ENCODE data around the gene RBM47.

RBM47 gene

DNA sequence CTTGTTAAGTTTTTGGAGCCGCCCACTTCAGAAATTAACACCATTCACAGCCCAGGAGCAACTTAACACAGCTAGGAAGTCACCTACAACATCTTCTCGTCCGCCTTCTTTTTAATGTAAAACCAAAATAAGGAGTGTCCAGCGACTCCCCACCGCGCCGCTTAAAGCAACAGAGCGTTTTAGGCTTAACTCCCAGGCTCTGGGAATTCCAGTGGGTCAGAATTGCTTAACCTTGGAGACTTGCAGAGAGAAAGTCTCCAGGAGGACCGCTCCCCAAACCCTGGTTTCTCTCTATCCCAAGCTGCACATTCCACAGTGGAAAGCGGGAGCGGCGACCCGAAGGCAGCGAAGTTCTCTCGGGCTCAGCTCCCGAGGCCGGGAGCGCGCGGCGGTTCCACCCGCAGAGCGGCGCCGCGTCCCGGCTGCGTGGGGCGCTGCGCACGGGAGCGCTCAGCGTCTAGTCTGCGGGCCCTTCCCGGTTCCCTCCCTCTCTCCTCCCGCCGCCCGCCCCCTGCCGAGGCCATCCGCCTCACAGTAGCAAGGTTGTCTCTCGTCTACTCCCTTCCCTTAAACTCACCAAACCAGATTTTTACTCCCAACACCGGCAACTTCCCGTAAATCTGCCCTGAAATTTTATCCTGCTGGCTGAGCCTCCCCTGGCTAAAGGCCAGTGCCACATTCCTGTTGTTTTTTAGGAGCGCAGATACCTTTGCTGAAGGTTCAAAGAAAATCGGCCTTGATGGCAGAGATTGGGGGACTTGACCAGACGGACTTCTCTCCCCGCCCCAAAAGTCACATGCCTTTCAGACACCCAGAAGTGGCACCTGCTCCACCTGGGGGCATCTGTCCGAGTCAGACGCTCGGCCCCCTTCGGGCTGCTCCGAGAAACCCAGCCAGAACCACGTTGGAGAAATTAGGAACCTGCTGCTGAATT, at the start of gene RBM47 (continued):
- TF ChIP-seq ZNF221 (tag by site-specific recombination; IDR thresholded peaks at IDR 0.05; ENCODE audit: borderline replicate concordance) (no peak), KLF7 (tag by site-specific recombination; IDR thresholded peaks at IDR 0.05; ENCODE audit: borderline replicate concordance) (no peak), ZNF133 (tag by site-specific recombination; IDR thresholded peaks at IDR 0.05) (no peak), KLF9 (tag by site-specific recombination; IDR thresholded peaks at IDR 0.05; ENCODE audit: low read depth) (no peak), ZNF530 (tag by site-specific recombination; IDR thresholded peaks at IDR 0.05; ENCODE audit: low read depth) (no peak), KLF10 (tag by site-specific recombination; IDR thresholded peaks at IDR 0.05) (no peak), EGR2 (tag by site-specific recombination; IDR thresholded peaks at IDR 0.05; ENCODE audit: low read depth) (no peak), ZNF624 (tag by site-specific recombination; IDR thresholded peaks at IDR 0.05) (no peak), ZNF664 (tag by site-specific recombination; IDR thresholded peaks at IDR 0.05) (no peak), ZNF560 (tag by site-specific recombination; IDR thresholded peaks at IDR 0.05; ENCODE audit: borderline replicate concordance) (no peak), ZNF544 (tag by site-specific recombination; IDR thresholded peaks at IDR 0.05) (no peak), ZNF146 (tag by site-specific recombination; IDR thresholded peaks at IDR 0.05) (no peak), ZFP37 (tag by site-specific recombination; IDR thresholded peaks at IDR 0.05) (no peak), ZSCAN30 (tag by site-specific recombination; IDR thresholded peaks at IDR 0.05) (no peak; the same call in 1 of the 2 replicates), MEIS1 (CRISPR knock-in tag; IDR thresholded peaks at IDR 0.05; ENCODE audit: borderline replicate concordance) (no peak), ZNF433 (tag by site-specific recombination; IDR thresholded peaks at IDR 0.05; ENCODE audit: low read depth) (no peak), KLF1 (tag by site-specific recombination; IDR thresholded peaks at IDR 0.05) (no peak), HOXA7 (CRISPR knock-in tag; IDR thresholded peaks at IDR 0.05; ENCODE audit: borderline replicate concordance) (no peak), TRIM28 (IDR thresholded peaks at IDR 0.05; ENCODE audit: borderline replicate concordance, low read length) (no peak), ZNF311 (tag by site-specific recombination; IDR thresholded peaks at IDR 0.05; ENCODE audit: borderline replicate concordance) (no peak), ZNF266 (tag by site-specific recombination; IDR thresholded peaks at IDR 0.05; ENCODE audit: low read depth) (no peak), ZNF175 (tag by site-specific recombination; IDR thresholded peaks at IDR 0.05) (no peak), ZXDB (tag by site-specific recombination; IDR thresholded peaks at IDR 0.05) (no peak)
- TF ChIP-seq, protein P1, sequence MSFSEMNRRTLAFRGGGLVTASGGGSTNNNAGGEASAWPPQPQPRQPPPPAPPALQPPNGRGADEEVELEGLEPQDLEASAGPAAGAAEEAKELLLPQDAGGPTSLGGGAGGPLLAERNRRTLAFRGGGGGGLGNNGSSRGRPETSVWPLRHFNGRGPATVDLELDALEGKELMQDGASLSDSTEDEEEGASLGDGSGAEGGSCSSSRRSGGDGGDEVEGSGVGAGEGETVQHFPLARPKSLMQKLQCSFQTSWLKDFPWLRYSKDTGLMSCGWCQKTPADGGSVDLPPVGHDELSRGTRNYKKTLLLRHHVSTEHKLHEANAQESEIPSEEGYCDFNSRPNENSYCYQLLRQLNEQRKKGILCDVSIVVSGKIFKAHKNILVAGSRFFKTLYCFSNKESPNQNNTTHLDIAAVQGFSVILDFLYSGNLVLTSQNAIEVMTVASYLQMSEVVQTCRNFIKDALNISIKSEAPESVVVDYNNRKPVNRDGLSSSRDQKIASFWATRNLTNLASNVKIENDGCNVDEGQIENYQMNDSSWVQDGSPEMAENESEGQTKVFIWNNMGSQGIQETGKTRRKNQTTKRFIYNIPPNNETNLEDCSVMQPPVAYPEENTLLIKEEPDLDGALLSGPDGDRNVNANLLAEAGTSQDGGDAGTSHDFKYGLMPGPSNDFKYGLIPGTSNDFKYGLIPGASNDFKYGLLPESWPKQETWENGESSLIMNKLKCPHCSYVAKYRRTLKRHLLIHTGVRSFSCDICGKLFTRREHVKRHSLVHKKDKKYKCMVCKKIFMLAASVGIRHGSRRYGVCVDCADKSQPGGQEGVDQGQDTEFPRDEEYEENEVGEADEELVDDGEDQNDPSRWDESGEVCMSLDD (tag by site-specific recombination; IDR thresholded peaks at IDR 0.05) = no peak
- TF ChIP-seq, protein P2, sequence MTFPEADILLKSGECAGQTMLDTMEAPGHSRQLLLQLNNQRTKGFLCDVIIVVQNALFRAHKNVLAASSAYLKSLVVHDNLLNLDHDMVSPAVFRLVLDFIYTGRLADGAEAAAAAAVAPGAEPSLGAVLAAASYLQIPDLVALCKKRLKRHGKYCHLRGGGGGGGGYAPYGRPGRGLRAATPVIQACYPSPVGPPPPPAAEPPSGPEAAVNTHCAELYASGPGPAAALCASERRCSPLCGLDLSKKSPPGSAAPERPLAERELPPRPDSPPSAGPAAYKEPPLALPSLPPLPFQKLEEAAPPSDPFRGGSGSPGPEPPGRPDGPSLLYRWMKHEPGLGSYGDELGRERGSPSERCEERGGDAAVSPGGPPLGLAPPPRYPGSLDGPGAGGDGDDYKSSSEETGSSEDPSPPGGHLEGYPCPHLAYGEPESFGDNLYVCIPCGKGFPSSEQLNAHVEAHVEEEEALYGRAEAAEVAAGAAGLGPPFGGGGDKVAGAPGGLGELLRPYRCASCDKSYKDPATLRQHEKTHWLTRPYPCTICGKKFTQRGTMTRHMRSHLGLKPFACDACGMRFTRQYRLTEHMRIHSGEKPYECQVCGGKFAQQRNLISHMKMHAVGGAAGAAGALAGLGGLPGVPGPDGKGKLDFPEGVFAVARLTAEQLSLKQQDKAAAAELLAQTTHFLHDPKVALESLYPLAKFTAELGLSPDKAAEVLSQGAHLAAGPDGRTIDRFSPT (tag by site-specific recombination; IDR thresholded peaks at IDR 0.05) = 0 out of 2 replicates have a peak, but pooled peaks have one; percentile 28
- TF ChIP-seq, protein P3, sequence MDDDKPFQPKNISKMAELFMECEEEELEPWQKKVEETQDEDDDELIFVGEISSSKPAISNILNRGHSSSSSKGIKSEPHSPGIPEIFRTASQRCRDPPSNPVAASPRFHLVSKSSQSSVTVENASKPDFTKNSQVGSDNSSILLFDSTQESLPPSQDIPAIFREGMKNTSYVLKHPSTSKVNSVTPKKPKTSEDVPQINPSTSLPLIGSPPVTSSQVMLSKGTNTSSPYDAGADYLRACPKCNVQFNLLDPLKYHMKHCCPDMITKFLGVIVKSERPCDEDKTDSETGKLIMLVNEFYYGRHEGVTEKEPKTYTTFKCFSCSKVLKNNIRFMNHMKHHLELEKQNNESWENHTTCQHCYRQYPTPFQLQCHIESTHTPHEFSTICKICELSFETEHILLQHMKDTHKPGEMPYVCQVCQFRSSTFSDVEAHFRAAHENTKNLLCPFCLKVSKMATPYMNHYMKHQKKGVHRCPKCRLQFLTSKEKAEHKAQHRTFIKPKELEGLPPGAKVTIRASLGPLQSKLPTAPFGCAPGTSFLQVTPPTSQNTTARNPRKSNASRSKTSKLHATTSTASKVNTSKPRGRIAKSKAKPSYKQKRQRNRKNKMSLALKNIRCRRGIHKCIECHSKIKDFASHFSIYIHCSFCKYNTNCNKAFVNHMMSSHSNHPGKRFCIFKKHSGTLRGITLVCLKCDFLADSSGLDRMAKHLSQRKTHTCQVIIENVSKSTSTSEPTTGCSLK (tag by site-specific recombination; IDR thresholded peaks at IDR 0.05) = no peak
- TF ChIP-seq, protein P4, sequence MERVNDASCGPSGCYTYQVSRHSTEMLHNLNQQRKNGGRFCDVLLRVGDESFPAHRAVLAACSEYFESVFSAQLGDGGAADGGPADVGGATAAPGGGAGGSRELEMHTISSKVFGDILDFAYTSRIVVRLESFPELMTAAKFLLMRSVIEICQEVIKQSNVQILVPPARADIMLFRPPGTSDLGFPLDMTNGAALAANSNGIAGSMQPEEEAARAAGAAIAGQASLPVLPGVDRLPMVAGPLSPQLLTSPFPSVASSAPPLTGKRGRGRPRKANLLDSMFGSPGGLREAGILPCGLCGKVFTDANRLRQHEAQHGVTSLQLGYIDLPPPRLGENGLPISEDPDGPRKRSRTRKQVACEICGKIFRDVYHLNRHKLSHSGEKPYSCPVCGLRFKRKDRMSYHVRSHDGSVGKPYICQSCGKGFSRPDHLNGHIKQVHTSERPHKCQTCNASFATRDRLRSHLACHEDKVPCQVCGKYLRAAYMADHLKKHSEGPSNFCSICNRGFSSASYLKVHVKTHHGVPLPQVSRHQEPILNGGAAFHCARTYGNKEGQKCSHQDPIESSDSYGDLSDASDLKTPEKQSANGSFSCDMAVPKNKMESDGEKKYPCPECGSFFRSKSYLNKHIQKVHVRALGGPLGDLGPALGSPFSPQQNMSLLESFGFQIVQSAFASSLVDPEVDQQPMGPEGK (tag by site-specific recombination; IDR thresholded peaks at IDR 0.05) = no peak; the same call in 1 of the 2 replicates
- TF ChIP-seq, protein P5, sequence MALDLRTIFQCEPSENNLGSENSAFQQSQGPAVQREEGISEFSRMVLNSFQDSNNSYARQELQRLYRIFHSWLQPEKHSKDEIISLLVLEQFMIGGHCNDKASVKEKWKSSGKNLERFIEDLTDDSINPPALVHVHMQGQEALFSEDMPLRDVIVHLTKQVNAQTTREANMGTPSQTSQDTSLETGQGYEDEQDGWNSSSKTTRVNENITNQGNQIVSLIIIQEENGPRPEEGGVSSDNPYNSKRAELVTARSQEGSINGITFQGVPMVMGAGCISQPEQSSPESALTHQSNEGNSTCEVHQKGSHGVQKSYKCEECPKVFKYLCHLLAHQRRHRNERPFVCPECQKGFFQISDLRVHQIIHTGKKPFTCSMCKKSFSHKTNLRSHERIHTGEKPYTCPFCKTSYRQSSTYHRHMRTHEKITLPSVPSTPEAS (tag by site-specific recombination; IDR thresholded peaks at IDR 0.05) = no peak
